Stimulated activated CD4-positive, alpha-beta T cell treated with anti-CD3 and anti-CD28 coated beads, Interleukin-1b, Interleukin-23, amount 100 ng/mL, for 24 hours (primary cell): ENCODE data around the gene SPOPL.
"Not testable (repeated sequence)": the region's sequence is repeated elsewhere in the genome, so short reads cannot be mapped to it uniquely, and the experiment has no call there.

Source experiments
- DNase-seq, 4 experiments: peaks; one replicate each; pipeline ENCODE4 v3.0.0-alpha.2; 2020; ENCODE audit warnings: low read depth in 4 of 4, low spot score in 1 of 4

SPOPL gene

DNA sequence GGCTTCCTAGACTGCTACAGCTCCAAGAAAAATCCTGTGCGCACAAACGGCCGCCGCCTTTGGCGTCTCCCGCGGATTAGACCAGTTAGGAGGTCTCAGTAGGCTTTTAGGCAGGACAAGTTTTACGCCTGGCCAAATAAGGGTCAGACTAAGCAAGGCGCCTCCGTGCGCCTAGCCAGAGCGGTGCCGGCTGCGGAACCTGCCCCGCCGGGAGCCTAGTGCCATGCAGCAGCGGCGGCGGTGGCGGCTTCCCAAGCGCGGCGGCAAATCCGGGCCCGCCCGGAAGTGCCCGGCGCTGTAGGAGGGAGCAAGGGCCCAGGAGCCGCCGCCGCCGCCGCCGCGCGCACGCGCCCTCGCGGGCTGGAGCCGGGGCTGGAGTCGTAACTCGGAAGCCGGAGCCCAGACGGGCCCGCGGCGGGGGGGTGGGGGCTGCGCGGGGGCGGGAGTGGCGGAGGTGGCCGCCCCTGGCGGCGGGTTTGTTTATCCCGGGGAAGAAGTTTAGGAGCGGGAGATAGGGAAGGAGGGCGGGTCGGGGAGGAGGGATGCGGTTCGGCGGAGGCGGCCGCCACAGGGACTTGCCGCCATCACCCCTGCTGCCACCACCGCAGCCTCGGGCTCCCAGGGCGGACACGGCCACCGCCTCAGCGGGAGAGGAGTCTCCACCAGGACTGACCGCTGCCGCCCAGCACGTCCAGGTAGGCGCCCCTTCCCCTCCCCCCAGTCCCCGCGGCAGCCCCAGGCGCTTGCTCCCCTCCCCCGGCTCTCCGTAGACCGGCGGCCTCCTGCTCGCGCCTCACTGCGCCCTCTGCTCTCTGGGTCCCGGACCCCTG lies at the start of gene SPOPL:
Gene SPOPL, plus strand, starts transcription at position 346 of the 830 bp plus-strand sequence. CDS start 48,447 bp downstream, outside the sequence.
- peak; percentile 62 to 80 (median 72) for DNase-seq

DNA sequence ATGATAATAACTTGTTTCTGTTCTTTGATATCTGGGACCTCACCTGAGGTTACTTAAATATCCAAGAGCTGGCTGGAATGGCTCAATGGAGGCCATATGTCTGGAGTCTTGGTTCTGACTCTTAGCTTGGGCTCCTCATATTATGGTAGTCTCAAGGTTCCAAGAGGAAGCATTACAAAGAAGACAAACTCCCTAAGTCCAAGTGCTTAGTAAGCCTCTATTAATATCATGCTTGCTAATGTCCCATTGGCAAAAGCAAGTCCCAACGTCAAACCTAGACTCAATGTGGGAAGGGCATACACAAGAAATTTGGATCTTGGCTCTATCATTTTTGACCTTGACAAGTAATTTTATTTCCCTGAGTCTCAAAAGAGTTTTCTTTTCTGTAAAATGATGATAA lies 49.2 kb upstream of the SPOPL start:
- no peak for DNase-seq

DNA sequence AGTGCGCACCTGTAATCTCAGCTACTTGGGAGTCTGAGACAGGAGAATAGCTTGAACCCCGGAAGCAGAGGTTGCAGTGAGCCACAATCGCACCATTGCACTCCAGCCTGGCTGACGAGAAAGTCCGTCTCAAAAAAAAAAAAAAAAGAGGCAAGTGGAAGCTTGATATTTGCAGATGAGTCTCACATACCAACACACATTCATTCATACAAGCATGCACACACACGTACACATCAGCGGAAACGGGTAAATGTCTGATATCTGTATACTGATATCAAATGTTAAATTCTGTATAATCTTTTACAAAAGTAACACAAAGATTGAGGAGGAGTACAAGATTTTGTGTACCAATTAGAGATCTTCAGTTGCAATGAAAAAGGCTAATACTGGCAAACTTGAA lies 47.8 kb upstream of the SPOPL start:
- no peak for DNase-seq

DNA sequence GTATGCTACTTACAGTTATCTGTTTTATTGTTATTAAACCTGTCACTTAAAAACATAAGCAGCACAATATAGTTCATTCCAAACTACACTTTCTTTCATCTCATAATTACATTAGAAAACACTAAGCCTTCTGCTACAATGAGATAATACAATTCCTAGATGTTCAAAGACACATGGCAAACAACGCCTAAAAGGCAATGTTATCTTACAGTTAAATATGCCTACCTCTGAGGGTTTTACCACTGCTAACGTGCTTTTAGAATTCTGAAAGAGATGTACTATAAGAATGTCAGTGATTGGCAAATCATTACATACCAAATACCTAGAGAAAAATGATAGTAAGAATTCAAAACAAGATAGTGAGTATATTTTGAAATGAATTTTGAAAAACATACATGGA lies 46.8 kb upstream of the SPOPL start:
- DNase-seq = no peak

DNA sequence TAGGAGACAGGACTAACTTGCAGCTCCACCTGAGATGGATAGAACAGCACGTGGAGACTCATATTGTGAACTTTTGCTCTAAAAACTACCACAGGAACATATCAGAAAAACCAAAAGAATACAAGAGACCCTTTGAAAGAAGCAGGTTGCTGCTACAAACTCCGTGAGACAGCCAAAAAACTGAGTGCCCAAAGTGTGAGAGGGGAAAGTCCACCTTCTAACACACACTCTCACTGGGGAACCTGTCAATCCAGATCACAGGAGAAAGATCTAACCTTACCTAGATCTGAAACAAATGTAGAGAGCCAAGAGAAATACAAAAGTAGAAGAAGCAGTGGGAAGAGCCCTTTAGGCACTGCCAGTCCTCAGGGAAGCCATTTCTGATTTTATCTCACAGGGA lies 46.3 kb upstream of the SPOPL start:
- no peak for DNase-seq

DNA sequence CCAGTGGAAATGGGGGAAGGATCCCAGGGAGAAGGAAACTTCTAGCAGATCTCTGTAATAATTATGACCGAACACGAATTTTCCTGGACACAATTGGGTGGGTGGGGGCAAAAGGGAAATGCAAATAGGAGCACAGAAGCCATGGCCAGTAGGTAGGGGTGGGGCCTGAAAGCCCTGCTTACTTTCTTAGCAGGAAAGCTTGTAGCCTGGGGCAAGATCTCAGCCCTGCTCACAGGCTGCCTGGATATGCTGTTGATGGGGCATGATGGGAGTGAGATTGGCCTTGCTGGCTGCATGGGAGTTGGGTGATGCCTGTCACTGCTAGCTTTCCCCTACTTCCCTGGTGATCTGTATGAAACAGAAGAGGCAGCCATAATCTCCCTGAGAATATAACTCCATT lies 45.9 kb upstream of the SPOPL start:
- no peak for DNase-seq

DNA sequence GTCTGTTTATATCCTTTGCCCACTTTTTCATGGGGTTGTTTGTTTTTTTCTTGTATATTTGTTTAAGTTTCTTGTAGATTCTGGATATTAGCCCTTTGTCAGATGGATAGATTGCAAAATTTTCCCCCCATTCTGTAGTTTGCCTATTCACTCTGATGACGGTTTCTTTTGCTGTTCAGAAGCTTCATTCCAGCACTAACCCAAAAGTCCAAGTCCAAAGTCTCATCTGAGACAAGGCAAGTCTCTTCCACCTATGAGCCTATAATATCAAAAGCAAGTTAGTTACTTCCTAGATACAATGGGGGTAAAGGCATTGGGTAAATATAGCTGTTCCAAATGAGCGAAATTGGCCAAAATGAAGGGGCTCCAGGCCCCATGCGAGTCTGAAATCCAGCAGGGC lies 38.9 kb upstream of the SPOPL start:
- DNase-seq = not testable (repeated sequence)

GRCh38 chr2:138468617-138469016 lies 33.0 kb upstream of the SPOPL start:
- no peak for DNase-seq

DNA sequence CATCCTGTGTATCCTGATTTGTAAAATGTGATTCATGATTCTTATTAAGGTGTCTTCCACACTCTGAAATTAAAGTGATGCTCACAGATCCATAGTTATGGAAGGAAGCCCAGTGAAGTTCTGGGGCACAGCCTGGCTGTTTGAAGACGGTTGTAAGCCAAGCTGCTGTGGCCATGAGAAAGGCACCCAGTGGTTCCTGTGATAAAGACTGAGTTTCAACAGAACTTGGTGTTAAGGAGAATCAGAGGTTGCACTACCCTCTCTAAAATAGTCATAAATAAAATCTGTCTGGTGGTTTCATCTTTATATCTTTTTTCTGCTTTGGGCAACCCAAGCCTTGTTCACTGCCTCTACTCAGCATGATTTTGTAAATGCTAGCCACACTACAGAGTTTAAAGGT lies 32.2 kb upstream of the SPOPL start:
- DNase-seq = no peak

DNA sequence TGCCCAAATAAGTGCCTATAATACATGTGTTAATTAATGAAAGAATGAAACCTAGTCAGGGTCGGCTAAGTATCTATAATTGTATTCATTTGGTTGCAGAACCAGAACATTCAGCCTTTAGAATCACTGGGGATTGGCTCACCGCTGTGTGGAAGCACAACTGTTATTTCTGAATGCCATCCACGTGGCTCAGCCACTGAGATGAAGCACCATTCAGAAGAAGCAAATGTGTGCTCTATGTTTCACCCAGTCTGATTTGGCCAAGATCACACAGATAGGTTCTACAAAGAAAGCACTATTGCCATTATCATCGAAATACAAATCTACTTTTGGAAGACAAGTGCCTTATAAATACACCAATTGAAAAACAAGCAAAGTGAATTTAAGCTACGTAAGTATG lies 30.6 kb upstream of the SPOPL start:
- DNase-seq = no peak

- DNase-seq = no peak
Measured at GRCh38 chr2:138474100-138474825, 27.3 kb upstream of the SPOPL start.

DNA sequence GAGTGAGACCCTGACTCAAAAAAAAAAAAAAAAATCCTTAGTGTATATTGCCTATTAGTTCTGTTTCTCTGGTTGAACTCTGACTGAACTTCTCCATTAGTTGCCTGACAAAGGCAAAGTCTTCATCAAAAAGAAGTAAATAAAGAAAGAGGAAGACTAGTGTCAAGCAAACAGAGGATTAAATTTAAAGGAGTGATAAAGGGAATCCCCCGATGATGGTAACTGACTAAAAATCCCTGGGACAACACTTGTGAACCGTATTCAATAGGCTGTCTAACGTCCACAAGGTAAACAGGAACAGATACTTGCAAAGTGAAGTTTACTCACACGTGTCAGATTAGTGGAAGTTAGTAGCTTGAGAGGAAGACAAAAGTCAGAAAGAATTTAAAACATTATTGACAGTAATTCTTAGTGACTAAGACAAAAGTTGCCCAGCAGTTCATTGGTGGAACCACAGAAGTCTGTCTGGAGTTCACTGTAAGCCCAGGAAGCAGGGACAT lies 26.2 kb upstream of the SPOPL start:
- no peak for DNase-seq

DNA sequence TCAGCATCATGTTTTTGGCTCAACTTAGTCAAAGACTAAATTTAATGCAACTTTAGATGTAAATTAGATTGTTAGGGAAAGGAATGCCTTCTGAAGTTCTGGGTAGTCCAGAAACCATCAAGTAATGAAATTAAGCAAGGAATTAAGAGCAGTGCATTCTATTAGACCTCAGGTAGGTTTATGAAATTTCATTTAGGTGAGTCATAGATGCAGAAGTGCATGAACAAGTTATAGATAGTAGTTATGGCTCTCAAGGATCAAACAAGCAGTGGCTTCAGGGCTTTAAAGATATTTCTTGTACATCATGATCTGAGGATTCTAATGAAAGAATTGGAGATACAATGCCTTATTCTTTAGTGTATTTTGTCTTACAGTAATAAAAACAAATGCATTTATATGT lies 25.4 kb upstream of the SPOPL start:
- no peak for DNase-seq

GRCh38 chr2:138476940-138477339 lies 24.6 kb upstream of the SPOPL start:
- no peak for DNase-seq

DNA sequence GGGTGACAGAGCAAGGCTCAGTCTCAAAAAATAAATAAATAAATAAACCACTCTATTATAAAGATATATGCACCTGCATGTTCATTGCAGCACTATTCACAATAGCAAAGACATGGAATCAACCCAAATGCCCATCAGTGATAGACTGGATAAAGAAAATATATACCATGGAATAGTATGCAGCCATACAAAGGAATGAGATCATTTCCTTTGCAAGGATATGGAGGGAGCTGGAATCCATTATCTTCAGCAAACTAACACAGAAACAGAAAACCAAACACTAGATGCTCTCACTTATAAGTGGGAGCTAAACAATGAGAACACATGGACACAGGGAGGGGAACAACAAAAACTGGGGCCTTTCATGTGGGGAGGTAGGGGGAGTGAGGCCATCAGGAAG lies 18.8 kb upstream of the SPOPL start:
- DNase-seq = not testable (repeated sequence)

- no peak for DNase-seq
Measured at GRCh38 chr2:138485019-138485418, 16.6 kb upstream of the SPOPL start.

DNA sequence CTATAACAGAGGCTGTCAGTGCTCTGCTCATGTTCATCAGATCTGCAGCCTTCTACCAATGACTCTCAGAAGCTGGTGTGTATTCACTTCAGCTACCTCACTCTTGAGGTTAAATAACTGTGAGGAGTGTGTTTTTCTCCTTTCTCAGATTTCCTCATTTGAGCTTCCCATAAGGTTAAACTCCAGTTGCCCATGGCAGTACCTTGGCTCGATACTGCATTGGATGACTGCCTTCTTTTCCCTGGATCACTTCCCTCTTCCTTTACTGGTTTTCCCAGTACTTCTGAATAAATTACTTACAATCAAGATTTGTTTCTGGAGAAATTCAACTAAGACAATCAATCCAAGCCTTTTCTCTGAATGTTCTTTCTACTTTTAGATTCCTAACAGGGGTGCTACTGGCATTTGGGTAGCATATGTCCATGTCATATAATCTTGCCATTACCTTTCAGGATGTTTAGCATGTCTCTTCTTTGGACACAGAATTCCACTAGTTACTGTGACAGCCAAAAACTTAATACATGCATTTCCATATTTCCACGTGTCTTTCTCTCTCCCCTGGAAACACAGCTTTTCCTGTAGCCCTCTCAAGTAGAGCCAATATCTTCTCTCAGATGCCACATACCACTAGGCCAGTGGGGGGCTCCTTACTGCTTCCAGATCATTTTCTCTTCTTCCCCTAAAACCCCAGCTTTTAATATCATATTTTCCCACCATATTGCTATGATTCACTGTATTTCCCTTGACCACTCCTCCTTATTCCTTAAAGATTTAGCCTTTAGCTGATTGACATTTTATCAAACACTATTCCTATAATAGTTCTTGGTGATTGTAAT lies 15.0 kb upstream of the SPOPL start:
- no peak for DNase-seq

- no peak for DNase-seq
Measured at GRCh38 chr2:138490673-138491494, 10.7 kb upstream of the SPOPL start.

DNA sequence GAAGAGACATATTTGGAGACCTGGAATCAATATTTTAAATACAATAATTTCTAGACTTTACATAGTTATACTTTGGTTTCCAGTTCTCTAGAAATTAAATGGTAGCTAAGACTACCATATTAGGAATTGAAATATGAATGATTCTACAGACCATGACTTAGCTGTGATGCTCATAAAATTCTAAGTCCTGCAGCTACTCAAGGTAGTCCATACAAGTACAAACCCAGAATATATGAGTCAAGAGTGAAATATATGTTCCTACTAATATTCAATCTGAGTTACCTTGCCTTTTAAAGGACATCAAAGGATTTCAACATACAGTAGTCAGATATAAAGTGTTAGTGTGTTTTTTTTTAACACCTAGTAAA lies 10.1 kb upstream of the SPOPL start:
- no peak for DNase-seq

DNA sequence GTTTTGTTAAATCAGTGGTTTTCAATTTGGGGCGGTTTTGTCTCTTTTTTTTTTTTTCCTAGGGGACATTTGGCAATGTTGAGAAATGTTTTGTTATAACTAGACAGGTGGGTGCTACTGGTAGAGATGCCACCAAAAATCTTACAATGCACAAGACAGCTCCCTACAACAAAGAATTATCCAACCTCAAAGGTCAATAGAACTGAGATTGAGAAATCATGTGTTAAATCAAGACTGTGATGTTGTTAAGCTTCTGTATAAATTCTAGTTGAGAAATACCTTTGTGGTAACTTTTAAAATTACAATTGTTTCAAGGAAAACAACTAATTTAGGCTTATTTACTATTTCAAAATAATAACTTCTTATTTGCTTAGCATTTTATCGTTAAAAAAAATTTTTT lies 9.4 kb upstream of the SPOPL start:
- DNase-seq = no peak

DNA sequence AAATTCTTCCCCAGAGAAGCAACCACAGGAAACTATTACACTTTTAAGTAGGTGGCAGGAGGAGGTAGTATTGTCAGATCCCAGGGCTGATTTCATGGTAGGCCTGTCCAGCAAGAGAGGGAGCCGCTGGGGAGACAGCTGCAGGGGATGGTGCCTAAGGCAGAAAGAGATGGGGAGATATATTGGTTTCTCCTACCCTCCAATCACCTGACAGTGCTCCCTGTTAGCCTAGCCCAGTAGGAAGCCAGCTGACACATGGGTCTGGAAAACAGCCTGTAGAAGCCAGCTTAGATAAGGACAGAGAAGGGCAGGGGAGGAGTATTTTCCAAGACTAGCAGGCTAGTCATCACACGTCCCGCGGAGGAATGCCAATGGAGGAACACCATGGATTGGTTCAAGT lies 8.2 kb upstream of the SPOPL start:
- DNase-seq = no peak
